Vagina (tissue), 2 donors: Measurements from ENCODE around the gene DSCAML1.

ENCODE experiments used
- POLR2A ChIP-seq, 2 donors: fragments of 450-650 bp; IDR thresholded peaks; one replicate each; pipeline ENCODE4 v1.6.1; 2017; ENCODE audit warnings: antibody characterized with exemption in 2 of 2, mild to moderate bottlenecking in 2 of 2, moderate library complexity in 2 of 2
- POLR2AphosphoS5 ChIP-seq, 2 donors: sonication (generic); formaldehyde crosslinking; IDR thresholded peaks; one replicate each; pipeline ENCODE4 v1.9.0; 2017; ENCODE audit warnings: antibody characterized with exemption in 2 of 2, mild to moderate bottlenecking in 2 of 2, low read depth in 1 of 2; ENCODE audit not compliant: insufficient read depth in 1 of 2
- TF ChIP-seq, protein P1 (sequence below), 3 experiments: fragments of 450-650 bp in 2 of 3; fragments of 200-600 bp in 1 of 3; sonication (generic) in 1 of 3; IDR thresholded peaks; one replicate each; pipeline ENCODE4 v1.5.1; 2017 to 2019; ENCODE audit warnings: antibody characterized with exemption in 3 of 3, mild to moderate bottlenecking in 2 of 3, moderate library complexity in 2 of 3

DNA sequence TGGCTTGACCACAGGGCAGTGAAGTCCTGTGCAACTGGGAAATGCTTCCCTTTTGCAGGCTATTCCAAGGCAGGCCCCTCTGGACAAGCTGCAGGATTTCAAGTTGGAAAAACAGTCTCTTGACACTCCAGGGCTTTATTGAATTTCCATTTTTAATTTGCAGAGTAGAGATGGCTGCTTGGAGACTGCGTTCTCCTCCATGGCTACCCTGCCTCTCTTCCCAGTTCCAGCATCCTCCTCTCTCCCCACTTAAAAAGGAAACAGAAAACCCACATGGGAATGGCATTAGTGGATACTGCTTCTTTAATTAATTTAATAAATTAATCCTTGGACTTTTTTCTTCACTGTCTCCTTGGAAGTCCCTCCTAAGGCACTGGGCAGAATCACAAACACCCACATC, 115.6 kb downstream of the DSCAML1 start:
- TF ChIP-seq, protein P1, sequence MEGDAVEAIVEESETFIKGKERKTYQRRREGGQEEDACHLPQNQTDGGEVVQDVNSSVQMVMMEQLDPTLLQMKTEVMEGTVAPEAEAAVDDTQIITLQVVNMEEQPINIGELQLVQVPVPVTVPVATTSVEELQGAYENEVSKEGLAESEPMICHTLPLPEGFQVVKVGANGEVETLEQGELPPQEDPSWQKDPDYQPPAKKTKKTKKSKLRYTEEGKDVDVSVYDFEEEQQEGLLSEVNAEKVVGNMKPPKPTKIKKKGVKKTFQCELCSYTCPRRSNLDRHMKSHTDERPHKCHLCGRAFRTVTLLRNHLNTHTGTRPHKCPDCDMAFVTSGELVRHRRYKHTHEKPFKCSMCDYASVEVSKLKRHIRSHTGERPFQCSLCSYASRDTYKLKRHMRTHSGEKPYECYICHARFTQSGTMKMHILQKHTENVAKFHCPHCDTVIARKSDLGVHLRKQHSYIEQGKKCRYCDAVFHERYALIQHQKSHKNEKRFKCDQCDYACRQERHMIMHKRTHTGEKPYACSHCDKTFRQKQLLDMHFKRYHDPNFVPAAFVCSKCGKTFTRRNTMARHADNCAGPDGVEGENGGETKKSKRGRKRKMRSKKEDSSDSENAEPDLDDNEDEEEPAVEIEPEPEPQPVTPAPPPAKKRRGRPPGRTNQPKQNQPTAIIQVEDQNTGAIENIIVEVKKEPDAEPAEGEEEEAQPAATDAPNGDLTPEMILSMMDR (IDR thresholded peaks at IDR 0.05), result no peak
- TF ChIP-seq POLR2A (IDR thresholded peaks at IDR 0.05) (no peak), POLR2AphosphoS5 (IDR thresholded peaks at IDR 0.05; ENCODE audit: insufficient read depth in 1 of 2, low read depth in 1 of 2) (no peak)
